Osteocyte (in vitro differentiated cells): ENCODE data around the gene TMEM204. TPM values are rescaled to one million over a fixed set of nuclear protein-coding genes. Genes with fewer than 3 reads are reported as not detected.
A peak's percentile ranks its signal among the peaks of the same experiment; 100 is the strongest.

Experiments
- DNase-seq: peaks from one replicate; pipeline ENCODE4 v3.0.0; 2021; ENCODE audit warnings: mixed read lengths; ENCODE audit not compliant: unreplicated experiment; ENCODE audit errors: extremely low spot score
- H3K27ac Mint-ChIP-seq: one replicate; pipeline ENCODE4 v1.8.0; 2021; ENCODE audit warnings: mild to moderate bottlenecking, mixed read lengths; ENCODE audit not compliant: unreplicated experiment
- H3K27me3 Mint-ChIP-seq: one replicate; pipeline ENCODE4 v1.8.0; 2021; ENCODE audit warnings: mixed read lengths; ENCODE audit not compliant: unreplicated experiment
- H3K36me3 Mint-ChIP-seq: one replicate; pipeline ENCODE4 v1.8.0; 2021; ENCODE audit warnings: mixed read lengths; ENCODE audit not compliant: unreplicated experiment
- H3K4me1 Mint-ChIP-seq: one replicate; pipeline ENCODE4 v1.8.0; 2021; ENCODE audit warnings: mixed read lengths; ENCODE audit not compliant: unreplicated experiment
- H3K4me3 Mint-ChIP-seq: one replicate; pipeline ENCODE4 v1.8.0; 2021; ENCODE audit warnings: mild to moderate bottlenecking, moderate library complexity, mixed read lengths; ENCODE audit not compliant: unreplicated experiment
- H3K9me3 Mint-ChIP-seq: one replicate; pipeline ENCODE4 v1.8.0; 2021; ENCODE audit warnings: mixed read lengths; ENCODE audit not compliant: unreplicated experiment
- CTCF ChIP-seq: fragments of 200-600 bp; sonication (generic); IDR thresholded peaks from 2 replicates; pipeline ENCODE4 v1.5.0; 2021; ENCODE audit warnings: antibody characterized with exemption, mild to moderate bottlenecking, moderate library complexity
- total RNA-seq: library from RNA; stranded (reverse); gene quantifications from 2 replicates; pipeline ENCODE4 v1.2.1, GENCODE V29; 2021

TMEM204 gene
- total RNA-seq, 1 donor from 2014 or later: 14.5 TPM

DNA sequence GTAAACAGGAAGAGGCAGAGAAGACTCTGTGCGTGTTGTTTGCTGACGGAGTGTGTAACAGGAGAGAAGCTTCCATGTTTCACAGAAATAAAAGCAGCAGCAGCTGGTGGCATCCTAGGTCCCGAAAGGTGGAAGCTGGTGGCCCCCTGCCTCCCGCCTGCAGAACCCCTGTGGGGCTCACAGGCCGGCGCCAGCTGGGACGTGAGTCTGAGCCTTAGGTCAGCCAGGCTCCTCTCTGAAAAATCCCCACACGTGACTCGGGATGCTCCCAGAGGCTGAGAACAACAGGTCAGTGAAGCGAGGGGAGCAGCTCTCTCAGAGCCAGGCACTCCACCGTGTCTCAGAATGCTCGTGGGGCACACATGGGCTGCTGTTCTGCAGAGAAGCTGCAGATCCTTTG, 27.4 kb downstream of the TMEM204 start:
- no peak for TF ChIP-seq CTCF
- no peak overlapping the region for H3K4me3 Mint-ChIP-seq
- H3K36me3 Mint-ChIP-seq: peaks cover 35% of the 10 kb centered on the region
- H3K9me3 Mint-ChIP-seq: no peaks in the 10 kb centered on the region
- no peak for DNase-seq
- H3K4me1 Mint-ChIP-seq: no peaks in the 10 kb centered on the region
- no peaks in the 10 kb centered on the region for H3K27me3 Mint-ChIP-seq
- H3K27ac Mint-ChIP-seq: no peak overlapping the region

DNA sequence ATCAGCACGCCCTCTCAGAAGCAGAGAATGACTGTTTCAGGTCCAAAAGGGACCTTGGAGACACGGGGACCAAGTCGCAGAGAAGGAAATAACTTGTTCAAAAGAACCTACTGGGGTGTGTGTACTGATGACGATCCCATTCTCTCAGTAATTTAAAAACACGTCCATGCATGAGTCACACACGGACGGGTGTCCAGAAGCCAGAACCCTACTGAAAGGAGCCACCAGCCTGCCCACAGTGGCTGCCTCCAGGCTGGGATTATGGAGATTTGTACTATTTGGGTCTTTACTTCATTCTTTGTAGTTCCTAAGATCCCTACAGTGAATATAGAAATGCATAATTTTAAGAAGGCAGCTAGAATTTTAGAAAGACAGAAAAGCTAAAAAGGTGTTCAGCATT, 27.8 kb downstream of the TMEM204 start:
- H3K27ac Mint-ChIP-seq: no peak overlapping the region
- no peak for DNase-seq
- H3K36me3 Mint-ChIP-seq: peaks cover 34% of the 10 kb centered on the region
- no peaks in the 10 kb centered on the region for H3K27me3 Mint-ChIP-seq
- no peak overlapping the region for H3K4me3 Mint-ChIP-seq
- H3K9me3 Mint-ChIP-seq: no peaks in the 10 kb centered on the region
- no peaks in the 10 kb centered on the region for H3K4me1 Mint-ChIP-seq
- TF ChIP-seq CTCF: no peak

- Mint-ChIP-seq H3K9me3 (no peaks in the 10 kb centered on the region), H3K27ac (no peak overlapping the region), H3K4me1 (no peaks in the 10 kb centered on the region), H3K4me3 (no peak overlapping the region), H3K36me3 (peaks cover 31% of the 10 kb centered on the region), H3K27me3 (no peaks in the 10 kb centered on the region)
- no peak for DNase-seq
- TF ChIP-seq CTCF: no peak
Measured at GRCh38 chr16:1561836-1562235, 28.4 kb downstream of the TMEM204 start.

DNA sequence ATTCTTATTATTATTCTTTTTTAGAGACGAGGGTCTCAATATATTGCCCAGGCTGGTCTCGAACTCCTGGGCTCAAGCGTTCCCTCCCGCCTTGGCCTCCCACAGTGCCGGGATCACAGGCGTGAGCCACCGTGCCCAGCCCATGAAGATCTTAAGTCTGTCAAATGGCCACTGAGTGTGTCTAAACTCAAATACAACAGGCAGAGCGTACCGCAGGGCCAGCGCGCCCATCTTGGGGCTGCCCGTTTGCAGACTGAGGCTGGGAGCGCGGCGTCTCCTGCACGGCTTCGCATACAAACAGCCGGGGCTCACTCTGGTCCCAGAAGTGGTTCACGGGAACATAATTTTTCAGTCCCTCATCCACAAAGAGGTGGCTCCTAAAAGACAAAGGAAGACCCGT, 30.3 kb downstream of the TMEM204 start:
- H3K4me1 Mint-ChIP-seq: no peaks in the 10 kb centered on the region
- H3K9me3 Mint-ChIP-seq: no peaks in the 10 kb centered on the region
- no peak overlapping the region for H3K4me3 Mint-ChIP-seq
- peaks cover 20% of the 10 kb centered on the region for H3K36me3 Mint-ChIP-seq
- DNase-seq: no peak
- TF ChIP-seq CTCF: no peak
- no peak overlapping the region for H3K27ac Mint-ChIP-seq
- H3K27me3 Mint-ChIP-seq: no peaks in the 10 kb centered on the region

GRCh38 chr16:1564325-1564724, 30.9 kb downstream of the TMEM204 start:
- Mint-ChIP-seq H3K27me3 (no peaks in the 10 kb centered on the region), H3K4me1 (no peaks in the 10 kb centered on the region), H3K27ac (no peak overlapping the region), H3K4me3 (no peak overlapping the region), H3K9me3 (no peaks in the 10 kb centered on the region), H3K36me3 (peaks cover 19% of the 10 kb centered on the region)
- no peak for DNase-seq
- peak; percentile 10 for TF ChIP-seq CTCF
